ENCODE results near the gene DDX31.
A peak's percentile ranks its signal among the peaks of the same experiment; 100 is the strongest.
"Not testable (repeated sequence)": the region's sequence is repeated elsewhere in the genome, so short reads cannot be mapped to it uniquely, and the experiment has no call there.

Gene DDX31

GRCh38 chr9:132578367-132578932 is 91.3 kb downstream of the DDX31 start:
- no peak for DNase-seq (ENCODE audit: low spot score)

GRCh38 chr9:132577119-132577518 is 92.7 kb downstream of the DDX31 start:
- no peak for DNase-seq (ENCODE audit: low spot score)

- no peak for DNase-seq (ENCODE audit: low spot score)
Observed at GRCh38 chr9:132575811-132576210, 94.0 kb downstream of the DDX31 start.

- peak; percentile 66 for DNase-seq (ENCODE audit: low spot score)
Observed at GRCh38 chr9:132575005-132575609, 94.7 kb downstream of the DDX31 start.

- no peak for DNase-seq (ENCODE audit: low spot score)
Observed at GRCh38 chr9:132572921-132573320, 96.9 kb downstream of the DDX31 start.

GRCh38 chr9:132571806-132572600 is 97.8 kb downstream of the DDX31 start:
- no peak for DNase-seq (ENCODE audit: low spot score)

GRCh38 chr9:132568787-132569186 is 101.0 kb downstream of the DDX31 start:
- DNase-seq (ENCODE audit: low spot score) = not testable (repeated sequence)

GRCh38 chr9:132564526-132564925 is 105.3 kb downstream of the DDX31 start:
- DNase-seq (ENCODE audit: low spot score) = no peak

GRCh38 chr9:132562306-132562573 is 107.5 kb downstream of the DDX31 start:
- peak; percentile 42 for DNase-seq (ENCODE audit: low spot score)

GRCh38 chr9:132560616-132561202 is 109.1 kb downstream of the DDX31 start:
- peak; percentile 31 for DNase-seq (ENCODE audit: low spot score)

GRCh38 chr9:132559711-132560110 is 110.1 kb downstream of the DDX31 start:
- no peak for DNase-seq (ENCODE audit: low spot score)

GRCh38 chr9:132557159-132557558 is 112.6 kb downstream of the DDX31 start:
- no peak for DNase-seq (ENCODE audit: low spot score)

- DNase-seq (ENCODE audit: low spot score) = no peak
Observed at GRCh38 chr9:132556714-132557113, 113.1 kb downstream of the DDX31 start.

GRCh38 chr9:132556235-132556634 is 113.5 kb downstream of the DDX31 start:
- DNase-seq (ENCODE audit: low spot score) = no peak

GRCh38 chr9:132555528-132555927 is 114.3 kb downstream of the DDX31 start:
- no peak for DNase-seq (ENCODE audit: low spot score)

- DNase-seq (ENCODE audit: low spot score) = no peak
Observed at GRCh38 chr9:132554755-132555154, 115.0 kb downstream of the DDX31 start.

GRCh38 chr9:132552041-132552440 is 117.7 kb downstream of the DDX31 start:
- DNase-seq (ENCODE audit: low spot score) = no peak

GRCh38 chr9:132551556-132551955 is 118.2 kb downstream of the DDX31 start:
- DNase-seq (ENCODE audit: low spot score) = no peak

- DNase-seq (ENCODE audit: low spot score) = peak; percentile 90
Observed at GRCh38 chr9:132548751-132549640, 120.8 kb downstream of the DDX31 start.

GRCh38 chr9:132547976-132548730 is 121.6 kb downstream of the DDX31 start:
- DNase-seq (ENCODE audit: low spot score) = peak; percentile 27

- DNase-seq (ENCODE audit: low spot score) = no peak
Observed at GRCh38 chr9:132547436-132547835, 122.3 kb downstream of the DDX31 start.

Data from kidney capillary endothelial cell (primary cell).